ENCODE results near the gene DDI2. TPM values are rescaled to one million over a fixed set of nuclear protein-coding genes. Genes with fewer than 3 reads are reported as not detected.

The DDI2 gene
- total and polyA plus RNA-seq, 9 of the 15 experiments (the other 6 are each of a cell fraction or from before 2014, with no cell fraction given), result 6.5 to 48.4 (median 21.2) TPM

DNA sequence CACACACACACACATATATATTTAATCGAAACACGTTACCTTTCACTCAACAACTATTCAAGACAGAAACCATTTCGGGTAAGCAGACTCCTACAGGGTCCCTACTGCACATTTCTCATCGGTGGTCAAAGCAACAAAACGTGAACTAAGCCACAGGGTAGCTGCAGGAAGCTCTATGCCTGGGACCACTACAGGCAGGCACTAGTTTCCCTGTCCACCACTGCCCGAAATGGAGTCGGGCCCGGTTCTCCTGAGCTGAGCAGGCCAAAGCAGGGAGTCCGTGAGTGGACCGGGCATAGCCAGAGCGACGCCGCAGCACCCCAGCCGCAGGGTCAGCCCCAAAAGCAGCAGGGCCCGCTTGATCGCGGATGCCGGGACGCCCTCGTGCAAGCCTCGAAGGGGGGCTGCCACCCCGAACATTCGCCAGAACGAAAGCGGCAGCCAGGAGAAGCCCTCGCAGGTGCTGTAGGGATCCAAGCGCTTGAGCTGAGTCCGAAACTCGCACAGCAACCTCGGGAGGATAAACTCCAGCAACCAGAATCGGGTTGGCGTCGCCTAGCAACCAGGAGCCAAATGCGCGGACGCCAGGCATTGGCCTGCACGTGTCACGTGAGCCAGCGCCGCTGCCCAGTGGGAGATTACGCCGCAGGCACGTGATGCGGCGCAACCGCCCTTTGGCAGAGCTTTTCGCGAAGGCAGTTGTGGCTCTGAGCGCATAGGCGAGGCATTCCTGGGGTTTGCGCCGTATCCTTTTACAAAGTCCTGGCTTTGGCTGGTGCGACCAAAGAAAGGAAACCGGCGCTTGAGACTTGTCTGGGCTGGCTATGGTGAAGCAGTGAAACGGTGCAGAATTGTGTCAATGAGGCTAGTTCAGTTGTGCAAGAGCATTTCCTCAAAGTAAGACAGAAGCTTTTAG, 13.9 kb upstream of the DDI2 start (continued):
- TF ChIP-seq TFAP4 (CRISPR knock-in tag; IDR thresholded peaks at IDR 0.05; ENCODE audit: borderline replicate concordance) (peak; percentile 55; the same call in 1 of the 2 replicates), ZNF324 (CRISPR knock-in tag; IDR thresholded peaks at IDR 0.05) (no peak), ATF4 (CRISPR knock-in tag; IDR thresholded peaks at IDR 0.05) (no peak), CBX1 (IDR thresholded peaks at IDR 0.05; ENCODE audit: low read depth) (peak; percentile 48; the same call in 1 of the 2 replicates), KDM2B (CRISPR knock-in tag; IDR thresholded peaks at IDR 0.05) (no peak), TFE3 (CRISPR knock-in tag; IDR thresholded peaks at IDR 0.05) (peak; percentile 97), NFIC (IDR thresholded peaks at IDR 0.05) (no peak), ZNF3 (CRISPR knock-in tag; IDR thresholded peaks at IDR 0.05) (no peak), ZNF174 (CRISPR knock-in tag; IDR thresholded peaks at IDR 0.05) (no peak), FOXA3 (CRISPR knock-in tag; conservative IDR thresholded peaks at IDR 0.05 in 1 of 2, IDR thresholded peaks at IDR 0.05 in 1 of 2) (peak in 1 of 2 experiments; percentile 77; a peak in 2 of 4 replicates), HNRNPK (IDR thresholded peaks at IDR 0.05; ENCODE audit: low read depth, low read length, poor library complexity, severe bottlenecking) (no peak), SIRT6 (IDR thresholded peaks at IDR 0.05; ENCODE audit: low read depth, low read length) (no peak), CSDE1 (IDR thresholded peaks at IDR 0.05) (peak in 1 of 2 experiments; percentile 73; a peak in 2 of 4 replicates), EP300 (IDR thresholded peaks at IDR 0.05; ENCODE audit: low read length) (no peak), GATA2 (CRISPR knock-in tag; IDR thresholded peaks at IDR 0.05) (0 out of 2 replicates have a peak, but pooled peaks have one; percentile 24), ZNF551 (CRISPR knock-in tag; IDR thresholded peaks at IDR 0.05) (no peak), HNRNPH1 (optimal IDR thresholded peaks at IDR 0.05; ENCODE audit: low read depth, low read length) (no peak), NFE2L1 (tag; IDR thresholded peaks at IDR 0.05; ENCODE audit: borderline replicate concordance, low read depth) (no peak), NFIX (CRISPR knock-in tag; IDR thresholded peaks at IDR 0.05; ENCODE audit: low read depth) (no peak), TBL1XR1 (IDR thresholded peaks at IDR 0.05; ENCODE audit: low read length in 2 of 2) (no peak), ZNF280A (IDR thresholded peaks at IDR 0.05; ENCODE audit: low read depth, partially characterized antibody) (no peak)
